ELF-1 (cell line): ENCODE data around the gene TBXA2R.
"Not testable (repeated sequence)": the region's sequence is repeated elsewhere in the genome, so short reads cannot be mapped to it uniquely, and the experiment has no call there.

ENCODE experiments used
- DNase-seq: peaks from one replicate; pipeline ENCODE4 v3.0.0-alpha.2; 2016; ENCODE audit warnings: low read depth, low spot score

TBXA2R gene

GRCh38 chr19:3606690-3607289 is at the start of gene TBXA2R:
Gene TBXA2R, minus strand, starts transcription at chr19:3606875. Its CDS starts 6,241 bp downstream, at chr19:3600634.
- peak; percentile 55 for DNase-seq

GRCh38 chr19:3656073-3656746 is 49.5 kb upstream of the TBXA2R start:
- no peak for DNase-seq

- no peak for DNase-seq
Observed at GRCh38 chr19:3655402-3656072, 48.9 kb upstream of the TBXA2R start.

GRCh38 chr19:3653865-3654513 is 47.3 kb upstream of the TBXA2R start:
- no peak for DNase-seq

- DNase-seq: no peak
Observed at GRCh38 chr19:3653081-3653795, 46.6 kb upstream of the TBXA2R start.

GRCh38 chr19:3652422-3652821 is 45.7 kb upstream of the TBXA2R start:
- DNase-seq: no peak

GRCh38 chr19:3651684-3652083 is 45.0 kb upstream of the TBXA2R start:
- DNase-seq: no peak

- DNase-seq: no peak
Observed at GRCh38 chr19:3649888-3650287, 43.2 kb upstream of the TBXA2R start.

- no peak for DNase-seq
Observed at GRCh38 chr19:3648037-3648905, 41.6 kb upstream of the TBXA2R start.

- DNase-seq: not testable (repeated sequence)
Observed at GRCh38 chr19:3647102-3647501, 40.4 kb upstream of the TBXA2R start.

GRCh38 chr19:3646336-3647092 is 39.8 kb upstream of the TBXA2R start:
- DNase-seq: no peak

- DNase-seq: no peak
Observed at GRCh38 chr19:3645726-3646125, 39.1 kb upstream of the TBXA2R start.

GRCh38 chr19:3645067-3645396 is 38.4 kb upstream of the TBXA2R start:
- no peak for DNase-seq

GRCh38 chr19:3644351-3645066 is 37.8 kb upstream of the TBXA2R start:
- DNase-seq: no peak

GRCh38 chr19:3643674-3644313 is 37.1 kb upstream of the TBXA2R start:
- DNase-seq: peak; percentile 67

GRCh38 chr19:3642987-3643673 is 36.5 kb upstream of the TBXA2R start:
- DNase-seq: peak; percentile 88

GRCh38 chr19:3642296-3642695 is 35.6 kb upstream of the TBXA2R start:
- DNase-seq: no peak

GRCh38 chr19:3641515-3642269 is 35.0 kb upstream of the TBXA2R start:
- DNase-seq: no peak
